Keratinocyte (primary cell): ENCODE data around the gene ARFGEF3. TPM values are rescaled to one million over a fixed set of nuclear protein-coding genes. Genes with fewer than 3 reads are reported as not detected.

ENCODE experiments used
- DNase-seq: peaks from one replicate; pipeline ENCODE4 v3.0.0-alpha.2; 2011; ENCODE audit warnings: low read depth, missing footprints, low spot score
- FAIRE-seq: peaks from 2 replicates; lab custom pipeline; 2011; peaks lifted over from hg19 to GRCh38; lab: Jason Lieb, UNC
- H2AFZ ChIP-seq: 2 replicates; pipeline ENCODE4 v1.6.0; 2012; ENCODE audit warnings: low read length, control low read depth, inconsistent platforms; ENCODE audit not compliant: control insufficient read depth
- H3K27ac ChIP-seq: 2 replicates; pipeline ENCODE4 v1.5.1; 2011; ENCODE audit warnings: low read length; ENCODE audit not compliant: control insufficient read depth, insufficient read depth
- H3K27me3 ChIP-seq: 3 replicates; pipeline ENCODE4 v1.6.0; 2011; ENCODE audit warnings: low read length; ENCODE audit not compliant: control insufficient read depth, insufficient read depth; ENCODE audit errors: extremely low read depth
- H3K36me3 ChIP-seq, 2 experiments: 2 replicates in 1 of 2; 3 replicates in 1 of 2; pipeline ENCODE4 v1.5.1; 2011; ENCODE audit warnings: low read length in 2 of 2, mild to moderate bottlenecking in 1 of 2; ENCODE audit not compliant: control insufficient read depth in 2 of 2, insufficient read depth in 2 of 2; ENCODE audit errors: extremely low read depth in 1 of 2
- H3K4me1 ChIP-seq: 3 replicates; pipeline ENCODE4 v1.5.1; 2011; ENCODE audit warnings: low read length; ENCODE audit not compliant: control insufficient read depth, insufficient read depth; ENCODE audit errors: extremely low read depth
- H3K4me2 ChIP-seq: 3 replicates; pipeline ENCODE4 v1.6.0; 2011; ENCODE audit warnings: low read depth, low read length; ENCODE audit not compliant: control insufficient read depth, insufficient read depth; ENCODE audit errors: extremely low read depth
- H3K4me3 ChIP-seq, 3 experiments: fragments of 200-600 bp in 1 of 3; sonication (generic) in 1 of 3; 2 replicates in 2 of 3; 3 replicates in 1 of 3; pipeline ENCODE4 v1.5.1; 2011 to 2016; ENCODE audit warnings: low read length in 3 of 3, mild to moderate bottlenecking in 3 of 3, control low read depth in 2 of 3, inconsistent platforms in 1 of 3, low read depth in 1 of 3, mixed read lengths in 1 of 3, mixed run types in 1 of 3, moderate library complexity in 1 of 3; ENCODE audit not compliant: control insufficient read depth in 2 of 3, insufficient read depth in 2 of 3; ENCODE audit errors: extremely low read depth in 1 of 3
- H3K79me2 ChIP-seq: 2 replicates; pipeline ENCODE4 v1.6.0; 2012; ENCODE audit warnings: low read length; ENCODE audit not compliant: control insufficient read depth, insufficient read depth
- H3K9ac ChIP-seq: 3 replicates; pipeline ENCODE4 v1.6.0; 2011; ENCODE audit warnings: low read length; ENCODE audit not compliant: control insufficient read depth, insufficient read depth; ENCODE audit errors: extremely low read depth
- H3K9me1 ChIP-seq: 3 replicates; pipeline ENCODE4 v1.6.0; 2011; ENCODE audit warnings: low read length; ENCODE audit not compliant: control insufficient read depth, insufficient read depth; ENCODE audit errors: extremely low read depth
- H3K9me3 ChIP-seq: 2 replicates; pipeline ENCODE4 v1.5.1; 2012; ENCODE audit warnings: low read depth, low read length; ENCODE audit not compliant: control insufficient read depth
- H4K20me1 ChIP-seq: 3 replicates; pipeline ENCODE4 v1.6.0; 2011; ENCODE audit warnings: low read length; ENCODE audit not compliant: control insufficient read depth, insufficient read depth; ENCODE audit errors: extremely low read depth
- EZH2 ChIP-seq: IDR thresholded peaks from one replicate; pipeline ENCODE4 v1.6.1; 2012; ENCODE audit warnings: inconsistent platforms, mild to moderate bottlenecking, low read length, moderate library complexity
- dilution Hi-C: fragments of 300-500 bp; cut with MboI; formaldehyde crosslinking; loops from one replicate; pipeline ENCODE4 v1.7.0; 2020; ENCODE audit warnings: low sequenced_read_pairs; ENCODE audit not compliant: extremely low pct_ligation_motif_present
- polyA plus RNA-seq, 5 experiments: library from polyadenylated mRNA; depleted of rRNA in 3 of 5; stranded (reverse) in 3 of 5; stranded (forward) in 1 of 5; unstranded in 1 of 5; fragments of >200 nt; gene quantifications; 1 replicate in 1 of 5; 2 replicates in 3 of 5; 3 replicates in 1 of 5; pipeline versions ENCODE4 v1.2.1 to v1.2.3, GENCODE V29; 2011 to 2012; ENCODE audit warnings: missing spikeins in 2 of 5, low read depth in 1 of 5, low replicate concordance in 1 of 5
- TF ChIP-seq, protein P1 (sequence below), 3 experiments: IDR thresholded peaks in 1 of 3; conservative IDR thresholded peaks in 1 of 3; optimal IDR thresholded peaks in 1 of 3; 2 replicates in 2 of 3; 3 replicates in 1 of 3; pipeline versions ENCODE3 to v1.5.1; 2011; ENCODE audit warnings: low read length in 3 of 3, mild to moderate bottlenecking in 3 of 3, moderate library complexity in 2 of 3, control low read depth in 1 of 3, inconsistent platforms in 1 of 3; ENCODE audit not compliant: insufficient read depth in 2 of 3; ENCODE audit errors: extremely low read depth in 1 of 3

Gene ARFGEF3
- polyA plus RNA-seq, 1 donor (not counting 4 experiments of a cell fraction or from before 2014, with no cell fraction given), result 0.09 TPM

GRCh38 chr6:138241381-138241780 lies 79.6 kb downstream of the ARFGEF3 start:
- H3K79me2 ChIP-seq, result no peaks in the 10 kb centered on the region
- H2AFZ ChIP-seq, result no peak overlapping the region
- H3K4me1 ChIP-seq, result peaks cover 3% of the 10 kb centered on the region
- no peaks in the 10 kb centered on the region for H3K36me3 ChIP-seq
- H3K27ac ChIP-seq, result no peak overlapping the region
- no peak for TF ChIP-seq EZH2
- TF ChIP-seq, protein P1, sequence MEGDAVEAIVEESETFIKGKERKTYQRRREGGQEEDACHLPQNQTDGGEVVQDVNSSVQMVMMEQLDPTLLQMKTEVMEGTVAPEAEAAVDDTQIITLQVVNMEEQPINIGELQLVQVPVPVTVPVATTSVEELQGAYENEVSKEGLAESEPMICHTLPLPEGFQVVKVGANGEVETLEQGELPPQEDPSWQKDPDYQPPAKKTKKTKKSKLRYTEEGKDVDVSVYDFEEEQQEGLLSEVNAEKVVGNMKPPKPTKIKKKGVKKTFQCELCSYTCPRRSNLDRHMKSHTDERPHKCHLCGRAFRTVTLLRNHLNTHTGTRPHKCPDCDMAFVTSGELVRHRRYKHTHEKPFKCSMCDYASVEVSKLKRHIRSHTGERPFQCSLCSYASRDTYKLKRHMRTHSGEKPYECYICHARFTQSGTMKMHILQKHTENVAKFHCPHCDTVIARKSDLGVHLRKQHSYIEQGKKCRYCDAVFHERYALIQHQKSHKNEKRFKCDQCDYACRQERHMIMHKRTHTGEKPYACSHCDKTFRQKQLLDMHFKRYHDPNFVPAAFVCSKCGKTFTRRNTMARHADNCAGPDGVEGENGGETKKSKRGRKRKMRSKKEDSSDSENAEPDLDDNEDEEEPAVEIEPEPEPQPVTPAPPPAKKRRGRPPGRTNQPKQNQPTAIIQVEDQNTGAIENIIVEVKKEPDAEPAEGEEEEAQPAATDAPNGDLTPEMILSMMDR (optimal IDR thresholded peaks at IDR 0.05 in 1 of 3, IDR thresholded peaks at IDR 0.05 in 1 of 3, conservative IDR thresholded peaks at IDR 0.05 in 1 of 3; ENCODE audit: extremely low read depth in 1 of 3, insufficient read depth in 2 of 3, low read length in 3 of 3), result no peak
- no peak for DNase-seq
- H3K27me3 ChIP-seq, result no peaks in the 10 kb centered on the region
- no peak overlapping the region for H3K9ac ChIP-seq
- no peaks in the 10 kb centered on the region for H3K9me3 ChIP-seq
- no peak for FAIRE-seq
- no peak overlapping the region for H3K4me3 ChIP-seq
- no peaks in the 10 kb centered on the region for H3K9me1 ChIP-seq
- dilution Hi-C loops, result no loop called here
- H4K20me1 ChIP-seq, result no peaks in the 10 kb centered on the region
- H3K4me2 ChIP-seq, result no peak overlapping the region

- no peak overlapping the region for H2AFZ ChIP-seq
- dilution Hi-C loops, result no loop called here
- H3K27ac ChIP-seq, result no peak overlapping the region
- H3K79me2 ChIP-seq, result no peaks in the 10 kb centered on the region
- H3K4me2 ChIP-seq, result no peak overlapping the region
- H3K9me3 ChIP-seq, result no peaks in the 10 kb centered on the region
- no peak for DNase-seq
- H3K9ac ChIP-seq, result no peak overlapping the region
- FAIRE-seq, result no peak
- H3K4me3 ChIP-seq, result no peak overlapping the region
- H4K20me1 ChIP-seq, result no peaks in the 10 kb centered on the region
- H3K27me3 ChIP-seq, result no peaks in the 10 kb centered on the region
- no peaks in the 10 kb centered on the region for H3K9me1 ChIP-seq
- peaks cover 3% of the 10 kb centered on the region for H3K4me1 ChIP-seq
- H3K36me3 ChIP-seq, result no peaks in the 10 kb centered on the region
- no peak for TF ChIP-seq EZH2
- TF ChIP-seq, protein P1 (optimal IDR thresholded peaks at IDR 0.05 in 1 of 3, IDR thresholded peaks at IDR 0.05 in 1 of 3, conservative IDR thresholded peaks at IDR 0.05 in 1 of 3; ENCODE audit: extremely low read depth in 1 of 3, insufficient read depth in 2 of 3, low read length in 3 of 3), result no peak
Measured at GRCh38 chr6:138241934-138242333, 80.2 kb downstream of the ARFGEF3 start.
